ENCODE measurements around the gene CACNA2D2.

- TF ChIP-seq POLR2A (IDR thresholded peaks at IDR 0.05) (no peak), CTCF (IDR thresholded peaks at IDR 0.05) (no peak), EP300 (IDR thresholded peaks at IDR 0.05) (no peak), POLR2AphosphoS5 (IDR thresholded peaks at IDR 0.05) (no peak)
Observed at GRCh38 chr3:50430191-50430590, 73.2 kb downstream of the CACNA2D2 start.
